ENCODE results near the gene FLT1.

The FLT1 gene, protein sequence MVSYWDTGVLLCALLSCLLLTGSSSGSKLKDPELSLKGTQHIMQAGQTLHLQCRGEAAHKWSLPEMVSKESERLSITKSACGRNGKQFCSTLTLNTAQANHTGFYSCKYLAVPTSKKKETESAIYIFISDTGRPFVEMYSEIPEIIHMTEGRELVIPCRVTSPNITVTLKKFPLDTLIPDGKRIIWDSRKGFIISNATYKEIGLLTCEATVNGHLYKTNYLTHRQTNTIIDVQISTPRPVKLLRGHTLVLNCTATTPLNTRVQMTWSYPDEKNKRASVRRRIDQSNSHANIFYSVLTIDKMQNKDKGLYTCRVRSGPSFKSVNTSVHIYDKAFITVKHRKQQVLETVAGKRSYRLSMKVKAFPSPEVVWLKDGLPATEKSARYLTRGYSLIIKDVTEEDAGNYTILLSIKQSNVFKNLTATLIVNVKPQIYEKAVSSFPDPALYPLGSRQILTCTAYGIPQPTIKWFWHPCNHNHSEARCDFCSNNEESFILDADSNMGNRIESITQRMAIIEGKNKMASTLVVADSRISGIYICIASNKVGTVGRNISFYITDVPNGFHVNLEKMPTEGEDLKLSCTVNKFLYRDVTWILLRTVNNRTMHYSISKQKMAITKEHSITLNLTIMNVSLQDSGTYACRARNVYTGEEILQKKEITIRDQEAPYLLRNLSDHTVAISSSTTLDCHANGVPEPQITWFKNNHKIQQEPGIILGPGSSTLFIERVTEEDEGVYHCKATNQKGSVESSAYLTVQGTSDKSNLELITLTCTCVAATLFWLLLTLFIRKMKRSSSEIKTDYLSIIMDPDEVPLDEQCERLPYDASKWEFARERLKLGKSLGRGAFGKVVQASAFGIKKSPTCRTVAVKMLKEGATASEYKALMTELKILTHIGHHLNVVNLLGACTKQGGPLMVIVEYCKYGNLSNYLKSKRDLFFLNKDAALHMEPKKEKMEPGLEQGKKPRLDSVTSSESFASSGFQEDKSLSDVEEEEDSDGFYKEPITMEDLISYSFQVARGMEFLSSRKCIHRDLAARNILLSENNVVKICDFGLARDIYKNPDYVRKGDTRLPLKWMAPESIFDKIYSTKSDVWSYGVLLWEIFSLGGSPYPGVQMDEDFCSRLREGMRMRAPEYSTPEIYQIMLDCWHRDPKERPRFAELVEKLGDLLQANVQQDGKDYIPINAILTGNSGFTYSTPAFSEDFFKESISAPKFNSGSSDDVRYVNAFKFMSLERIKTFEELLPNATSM (N-terminal part only)

DNA sequence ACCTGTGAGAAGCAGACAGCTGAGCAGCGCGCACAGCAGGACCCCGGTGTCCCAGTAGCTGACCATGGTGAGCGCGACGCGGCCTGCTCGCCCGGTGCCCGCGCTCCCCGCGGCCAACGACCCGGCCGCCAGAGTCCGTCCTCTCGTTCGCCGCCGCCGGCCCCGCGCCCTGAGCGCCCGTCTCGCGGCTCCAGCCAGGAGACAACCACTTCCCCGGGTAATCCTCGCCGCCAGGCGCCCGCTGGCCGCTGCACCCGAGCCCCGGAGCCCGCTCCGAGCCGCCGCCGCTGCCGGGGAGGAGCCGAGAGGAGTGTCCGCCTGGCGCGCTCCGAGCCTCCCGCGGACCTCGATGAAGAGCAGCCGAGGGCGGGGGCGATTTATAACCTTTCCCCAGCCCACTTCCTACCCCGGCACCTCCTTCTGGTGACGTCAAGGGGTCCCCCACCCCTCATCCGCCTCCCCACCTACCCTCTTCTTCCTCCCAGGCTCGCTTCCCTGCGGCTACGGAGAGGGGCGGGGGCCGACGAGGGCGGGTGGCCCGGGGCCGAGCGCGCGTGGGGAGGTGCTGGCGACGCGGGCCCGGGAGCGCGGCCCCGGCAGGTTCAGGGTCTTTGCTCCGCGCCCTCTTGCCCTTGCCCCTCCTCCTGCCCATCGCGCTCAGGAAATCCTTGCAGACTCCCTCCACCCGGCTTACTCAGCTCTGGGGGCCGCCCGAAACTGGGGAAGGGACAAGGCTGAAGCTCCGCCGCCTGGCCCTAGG is at the start of gene FLT1:
TSS of gene FLT1 (minus strand) at position 351 of the 760 bp plus-strand sequence. CDS start at position 66, 285 bp downstream.
- peak; percentile 52 for DNase-seq

DNA sequence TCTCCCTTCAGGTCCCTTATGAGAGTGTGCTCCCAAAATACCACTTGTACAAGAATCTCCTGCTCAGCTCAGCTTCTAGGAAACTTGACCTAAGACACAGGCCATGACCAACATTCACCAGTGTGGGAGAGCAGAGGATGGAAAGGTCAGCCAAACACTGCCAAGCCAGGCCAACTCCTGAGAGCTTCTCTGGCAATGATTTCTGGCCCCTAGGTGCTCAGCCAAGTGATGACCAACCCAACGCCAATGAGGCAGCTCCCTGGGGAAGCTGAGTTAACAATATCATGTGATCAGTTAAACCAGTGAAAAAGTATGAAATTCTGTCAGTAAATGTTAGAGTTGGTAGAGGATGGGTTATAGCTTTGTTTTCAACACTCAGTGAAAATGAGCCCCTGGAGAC is 49.1 kb upstream of the FLT1 start:
- DNase-seq: no peak

DNA sequence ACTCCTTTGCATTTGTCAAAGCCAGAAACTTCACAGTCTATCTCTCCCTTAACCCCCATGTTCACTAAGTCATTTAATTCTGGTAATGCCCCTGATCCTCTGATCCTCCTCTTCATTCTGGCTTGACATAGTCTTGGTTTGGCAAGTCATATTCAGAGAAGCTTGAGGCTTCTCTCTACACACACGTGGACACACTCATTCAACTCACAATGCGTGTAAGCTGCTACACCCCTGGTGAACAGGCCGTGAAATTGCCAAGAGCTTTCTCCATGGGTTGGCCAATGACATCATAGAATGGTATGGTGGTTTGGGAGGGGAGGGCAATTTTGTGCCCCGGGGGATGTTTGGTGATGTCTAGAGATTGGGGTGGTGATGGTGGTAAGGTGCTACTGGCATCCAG is 47.9 kb upstream of the FLT1 start:
- DNase-seq: no peak

DNA sequence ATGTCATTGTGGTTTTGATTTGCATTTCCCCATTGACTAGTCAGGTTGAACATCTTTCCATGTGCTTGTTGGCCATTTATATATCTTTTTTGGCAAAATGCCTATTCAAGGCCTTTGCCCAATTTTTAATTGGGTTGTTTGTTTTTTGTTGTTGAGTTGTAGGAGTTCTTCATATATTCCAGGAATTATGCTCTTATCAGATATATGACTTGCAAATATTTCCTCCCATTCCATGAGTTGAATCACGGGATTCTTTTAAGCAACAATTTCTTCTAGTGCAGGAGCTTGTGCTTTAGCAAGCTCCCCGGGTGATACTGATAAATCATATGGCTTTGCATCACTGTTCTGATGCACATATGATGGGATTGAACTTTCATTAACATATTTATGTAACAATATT is 47.0 kb upstream of the FLT1 start:
- DNase-seq: peak; percentile 37

DNA sequence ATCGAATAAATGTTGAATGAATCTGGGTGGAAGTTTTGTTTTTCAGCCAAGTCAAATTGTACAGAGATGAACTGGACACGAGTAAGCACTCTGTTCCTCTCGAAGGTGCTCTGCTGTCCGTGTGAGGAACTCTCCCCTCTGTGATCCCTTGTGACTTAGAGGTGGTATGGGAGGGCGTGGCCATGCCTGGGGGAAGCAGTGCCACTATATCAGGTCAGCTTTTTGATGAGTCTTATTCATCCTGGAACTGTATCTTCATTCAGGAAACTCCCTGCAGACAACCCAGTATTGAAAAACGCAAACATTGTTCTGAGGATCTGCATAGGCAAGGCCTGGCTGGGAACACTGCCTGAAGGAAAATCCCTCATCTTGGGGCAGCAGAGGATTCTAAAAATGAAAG is 45.7 kb upstream of the FLT1 start:
- DNase-seq: no peak

DNA sequence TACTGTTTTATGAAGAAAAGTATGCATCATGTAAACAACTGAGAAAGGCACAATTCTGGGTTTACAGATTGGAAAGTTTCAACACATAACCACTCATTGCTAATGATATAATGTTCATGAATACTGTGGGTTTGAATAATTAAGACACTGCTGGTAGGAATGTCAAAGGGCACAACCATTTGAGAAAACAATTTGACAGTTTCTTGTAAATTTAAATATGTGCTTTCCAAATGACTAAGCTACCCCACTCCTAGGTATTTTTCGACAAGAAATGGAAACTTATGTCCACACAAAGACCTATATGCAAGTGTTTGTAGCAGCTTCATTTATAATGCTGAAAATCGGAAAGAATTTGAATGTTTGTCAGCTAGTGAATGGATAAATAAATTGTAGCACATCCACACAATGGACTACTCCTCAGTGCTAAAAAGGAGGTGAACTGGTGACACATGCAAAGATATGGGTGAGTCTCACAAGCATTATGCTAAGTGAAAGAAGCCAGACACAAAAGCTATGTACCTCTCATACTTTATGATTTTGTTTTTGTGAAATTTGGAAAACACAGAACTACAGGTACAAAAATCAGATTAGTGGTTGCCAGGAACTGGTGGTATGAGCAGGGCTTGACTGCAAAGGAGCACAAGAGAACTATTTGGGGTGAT is 44.8 kb upstream of the FLT1 start:
- DNase-seq: no peak

DNA sequence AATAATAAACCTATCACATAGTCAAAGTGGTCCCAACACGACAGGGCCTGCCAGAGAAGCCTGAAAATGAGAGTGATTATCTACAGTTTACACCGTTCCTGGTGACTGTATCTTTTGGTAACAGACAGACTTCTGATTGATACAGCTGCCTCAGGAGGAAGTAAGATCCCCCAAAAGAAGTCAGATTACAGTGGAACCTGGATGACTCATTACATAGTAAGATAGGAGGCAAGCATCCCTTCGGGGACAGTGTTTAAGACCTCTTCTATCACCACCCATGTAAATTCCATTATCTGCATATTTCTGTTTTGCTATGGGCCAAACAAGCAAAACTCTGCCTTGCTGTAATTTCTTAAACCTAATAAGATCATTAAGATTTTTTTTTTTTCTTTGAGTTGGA is 44.0 kb upstream of the FLT1 start:
- DNase-seq: no peak

DNA sequence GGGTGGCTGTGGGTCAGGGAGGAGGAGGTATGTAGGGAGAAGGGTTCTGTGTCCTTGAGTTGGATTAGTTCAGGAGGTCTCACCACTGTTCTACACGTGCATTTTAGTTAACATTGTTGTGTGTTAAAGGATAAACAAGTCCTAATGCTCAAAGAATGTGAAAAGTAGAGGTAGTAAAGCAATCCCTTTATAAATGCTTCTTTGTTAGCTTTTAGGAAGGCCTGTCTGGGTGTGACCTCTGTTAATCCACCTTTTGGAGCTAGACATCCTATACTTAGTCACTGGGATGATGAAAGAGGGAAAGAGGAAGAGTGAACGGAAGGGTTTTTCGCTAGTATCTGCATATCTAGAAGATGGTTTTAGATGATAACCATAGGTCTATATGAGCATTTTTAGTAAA is 42.2 kb upstream of the FLT1 start:
- no peak for DNase-seq

DNA sequence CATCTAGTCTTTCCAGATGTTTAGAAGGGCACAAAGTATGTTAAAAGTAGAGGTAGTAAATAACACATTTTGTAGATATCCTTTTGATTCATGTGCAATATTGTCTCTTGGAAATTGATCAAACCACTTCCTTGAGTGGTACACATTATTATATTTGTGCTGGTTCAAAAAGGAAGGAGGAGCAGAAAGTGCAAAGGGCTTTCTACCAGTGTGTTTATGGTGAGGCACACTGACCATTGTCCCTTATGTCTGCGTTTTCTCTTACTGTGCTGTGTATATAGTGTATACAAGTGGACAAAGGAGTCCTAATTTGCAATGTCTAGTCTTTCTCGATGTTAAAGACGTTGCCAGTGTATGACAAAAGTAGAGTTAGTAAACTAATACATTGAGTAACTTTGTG is 41.4 kb upstream of the FLT1 start:
- no peak for DNase-seq

DNA sequence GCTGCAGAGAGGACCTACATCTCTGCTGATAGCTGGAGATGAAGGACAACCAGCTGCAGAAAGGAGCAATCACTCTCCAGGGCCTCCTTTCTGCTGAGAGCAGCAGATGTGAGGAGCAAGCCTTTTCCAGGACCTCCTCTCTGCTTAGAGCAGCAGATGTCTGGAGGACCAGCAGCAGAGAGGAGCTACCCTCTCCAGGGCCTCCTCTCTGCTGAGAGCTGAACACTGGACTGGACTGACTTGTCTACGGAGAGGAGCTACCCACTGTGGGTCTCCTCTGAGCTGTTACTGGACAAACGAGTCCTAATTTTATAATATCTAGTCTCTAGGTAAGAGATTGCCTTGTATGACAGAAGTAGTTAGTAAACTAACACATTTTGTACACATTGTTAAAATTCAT is 40.8 kb upstream of the FLT1 start:
- no peak for DNase-seq

DNA sequence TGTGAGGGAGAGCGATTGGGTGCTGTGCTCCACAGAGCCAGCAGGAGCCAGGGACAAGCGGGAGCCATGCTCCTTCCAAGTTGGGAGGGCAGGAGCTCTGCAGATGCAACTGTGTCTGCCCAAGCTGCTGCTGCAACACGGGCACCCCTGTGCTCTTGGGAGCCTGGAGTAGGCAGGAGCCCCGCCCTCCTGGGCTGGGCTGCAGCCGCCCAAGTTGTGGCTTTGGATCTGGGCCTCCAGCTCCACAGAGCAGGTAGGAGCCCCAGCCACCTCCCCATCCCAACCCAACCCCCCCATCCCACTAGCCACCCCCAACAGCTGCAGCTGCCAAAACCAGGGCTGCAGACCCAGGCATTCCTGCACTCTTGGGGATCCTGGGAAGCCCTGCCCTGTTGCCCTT is 39.9 kb upstream of the FLT1 start:
- no peak for DNase-seq

DNA sequence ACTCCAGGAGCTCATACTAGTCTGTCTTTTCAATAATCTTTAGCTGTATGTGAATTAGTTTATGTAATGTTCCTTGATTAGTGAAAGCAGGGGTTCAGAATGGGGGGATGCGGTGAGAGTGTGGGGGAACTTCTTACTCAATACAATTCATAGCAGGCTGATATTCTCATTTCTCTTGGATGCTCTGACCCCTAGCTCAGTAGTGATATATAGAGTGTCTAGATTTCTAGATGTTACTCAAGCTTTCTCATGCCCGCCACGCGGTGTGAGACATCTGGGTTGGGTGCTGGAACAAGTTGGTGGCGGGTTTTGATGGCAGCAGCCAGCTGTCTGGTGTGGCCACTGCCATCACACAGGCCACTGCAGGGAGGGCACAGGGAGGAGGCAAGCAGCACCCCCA is 39.3 kb upstream of the FLT1 start:
- no peak for DNase-seq

DNA sequence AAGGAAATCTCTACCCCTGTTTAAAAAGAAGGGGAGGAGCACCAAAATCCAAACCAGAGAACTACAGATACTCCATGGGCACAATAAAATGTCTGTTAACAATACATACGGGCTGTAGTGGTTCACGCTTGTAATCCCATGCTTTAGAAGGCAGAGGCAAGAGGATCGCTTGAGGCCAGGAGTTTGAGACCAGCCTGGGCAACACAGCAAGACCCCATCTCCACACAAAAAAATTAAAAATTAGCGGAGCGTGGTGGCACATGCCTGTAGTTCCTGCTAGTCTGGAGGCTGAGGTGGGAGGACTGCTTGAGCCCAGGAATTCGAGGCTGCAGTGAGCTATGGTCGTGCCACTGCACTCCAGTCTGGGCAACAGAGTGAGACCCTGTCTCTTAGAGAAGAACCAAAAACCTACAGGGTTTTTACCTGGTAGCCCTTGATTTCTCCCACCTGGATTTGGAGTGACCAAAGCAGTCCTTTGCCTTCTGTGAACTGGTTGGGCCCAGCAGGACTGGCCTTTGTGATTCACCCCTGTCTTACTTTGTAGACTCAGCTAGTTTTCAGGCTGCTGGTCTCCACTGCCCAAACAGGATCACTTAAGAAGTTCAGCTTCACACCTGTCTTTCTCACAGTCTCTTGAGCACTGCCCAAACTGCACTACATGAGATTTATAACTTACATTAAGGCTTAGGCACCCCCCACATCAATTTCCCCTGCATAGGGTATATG is 38.7 kb upstream of the FLT1 start:
- no peak for DNase-seq

DNA sequence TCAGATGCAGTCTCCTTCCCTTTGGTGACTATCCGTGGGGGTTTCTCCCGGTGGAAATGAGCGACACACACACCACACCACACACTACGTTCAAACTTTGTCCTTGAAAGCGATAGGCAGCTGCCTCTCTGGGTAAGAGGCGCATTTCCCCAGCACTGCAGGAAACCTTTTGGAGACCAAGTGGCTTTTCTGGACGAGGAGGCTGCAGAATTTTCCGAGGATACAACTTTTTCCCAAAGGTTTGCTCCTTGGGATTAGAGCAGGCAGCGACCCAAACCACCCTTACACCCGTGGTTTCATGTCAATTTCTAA is 38.2 kb upstream of the FLT1 start:
- no peak for DNase-seq

DNA sequence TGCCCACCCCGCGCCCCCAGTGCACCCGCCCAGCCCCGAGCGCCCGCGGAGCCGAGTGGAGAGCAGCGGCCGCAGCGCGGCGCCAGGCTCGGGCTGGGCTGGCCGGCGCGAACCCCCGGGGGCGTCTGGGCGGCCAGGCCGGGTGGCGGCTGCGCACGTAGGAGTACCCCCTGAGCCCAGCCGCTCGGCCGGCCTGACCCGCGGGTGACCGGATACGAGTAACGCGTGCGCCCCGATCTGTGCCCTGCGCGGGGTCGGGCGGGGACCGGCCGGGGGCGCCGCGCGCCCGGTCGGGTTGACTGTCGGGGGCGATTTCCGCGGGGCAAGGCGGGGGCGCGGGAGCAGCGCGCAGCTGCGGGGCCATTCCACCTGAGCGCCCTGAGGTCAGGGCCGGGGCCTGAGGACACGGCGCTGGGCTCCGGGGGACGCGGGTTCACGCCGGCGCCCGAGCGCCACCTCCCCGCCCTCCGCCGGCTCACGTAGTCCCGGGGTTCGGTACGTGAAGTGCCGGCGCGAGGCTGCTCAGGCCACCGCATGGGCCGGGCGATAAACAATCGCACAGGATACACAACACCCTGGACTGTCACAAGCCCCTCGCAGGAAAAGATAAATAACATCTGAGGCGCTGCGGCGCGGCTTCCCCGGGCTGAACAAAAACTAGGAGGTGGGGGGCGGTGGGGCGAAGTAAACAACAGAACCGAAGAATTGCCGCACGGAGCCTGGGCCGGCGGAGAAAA is 37.6 kb upstream of the FLT1 start:
- DNase-seq: no peak

DNA sequence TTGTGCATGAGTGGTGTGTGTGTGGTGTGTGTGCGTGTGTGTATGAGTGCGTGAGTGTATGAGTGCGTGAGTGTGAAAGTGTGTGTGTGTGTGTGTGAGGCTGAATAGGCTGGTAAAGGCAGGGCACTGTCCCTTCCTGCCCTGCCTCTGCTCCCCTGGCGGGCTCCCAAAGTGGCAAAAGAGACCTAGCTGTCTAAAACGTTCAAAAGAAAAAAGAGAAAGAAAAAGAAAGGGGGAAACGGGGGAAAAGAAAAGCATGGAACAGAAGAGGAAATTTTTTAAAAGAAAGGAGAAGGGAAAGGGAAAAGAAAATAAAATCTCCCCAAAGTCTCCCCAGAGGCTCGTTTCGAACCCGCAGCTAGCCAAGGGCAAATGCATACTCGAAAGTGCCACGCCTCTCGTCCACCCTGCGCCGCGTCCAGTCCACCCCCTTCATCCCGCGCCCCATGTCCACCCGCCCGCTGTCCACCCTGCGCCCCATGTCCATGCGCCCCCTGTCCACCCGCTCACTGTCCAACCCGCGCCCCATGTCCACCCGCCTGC is 37.0 kb upstream of the FLT1 start:
- no peak for DNase-seq

DNA sequence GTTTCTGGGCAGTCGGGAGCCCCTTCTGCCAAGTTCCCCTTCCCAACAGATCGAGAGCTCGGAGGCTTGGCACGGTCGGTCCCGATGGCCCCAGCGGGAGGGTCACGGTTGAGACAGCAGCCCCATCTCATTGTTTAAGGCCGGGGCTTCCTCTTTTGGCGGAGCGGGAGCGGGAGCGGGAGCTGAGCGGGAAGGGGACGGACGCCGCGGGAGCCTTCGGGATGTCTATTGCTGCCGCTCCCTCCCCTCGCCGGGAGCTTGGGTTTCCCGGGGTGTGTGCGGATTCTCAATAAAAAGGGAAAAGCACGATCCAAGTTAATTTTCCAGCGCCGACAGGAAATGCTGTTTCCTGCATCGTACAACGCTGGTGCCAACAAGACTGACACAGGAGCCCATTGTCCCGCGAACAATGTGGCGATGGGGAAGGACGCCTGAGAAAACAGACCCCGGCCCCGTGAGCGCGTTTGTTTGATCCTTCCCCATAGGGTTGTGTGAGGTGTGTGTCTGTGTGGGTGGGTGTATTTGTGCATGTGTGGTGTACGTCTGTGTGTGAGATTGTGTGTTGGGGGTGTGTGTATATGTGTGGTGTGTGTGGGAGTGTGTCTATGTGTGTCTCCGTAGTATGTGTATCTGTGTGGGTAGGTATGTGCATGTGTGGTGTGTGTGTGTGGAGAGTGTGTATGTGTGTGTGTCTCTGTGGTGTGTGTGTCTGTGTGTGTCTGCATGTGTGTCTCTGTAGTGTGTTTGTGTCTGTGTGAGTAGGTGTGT is 36.3 kb upstream of the FLT1 start:
- DNase-seq: peak; percentile 61

DNA sequence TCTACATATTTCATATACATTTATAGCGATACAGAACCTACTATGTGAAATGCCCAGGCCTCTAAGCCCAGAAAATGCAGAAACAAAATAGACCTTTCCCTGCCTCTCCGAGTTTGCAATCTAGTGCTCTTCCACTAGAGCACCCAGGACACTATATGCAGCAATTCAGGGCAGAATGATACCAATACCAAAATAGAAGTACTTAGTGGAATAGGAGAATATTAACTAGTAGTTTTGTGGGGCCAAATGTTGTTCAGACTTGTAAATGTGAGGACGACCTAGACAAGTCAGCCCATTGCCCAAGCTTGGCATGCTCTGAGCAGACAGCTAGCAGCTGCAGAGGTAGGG is 35.8 kb upstream of the FLT1 start:
- DNase-seq: peak; percentile 87

DNA sequence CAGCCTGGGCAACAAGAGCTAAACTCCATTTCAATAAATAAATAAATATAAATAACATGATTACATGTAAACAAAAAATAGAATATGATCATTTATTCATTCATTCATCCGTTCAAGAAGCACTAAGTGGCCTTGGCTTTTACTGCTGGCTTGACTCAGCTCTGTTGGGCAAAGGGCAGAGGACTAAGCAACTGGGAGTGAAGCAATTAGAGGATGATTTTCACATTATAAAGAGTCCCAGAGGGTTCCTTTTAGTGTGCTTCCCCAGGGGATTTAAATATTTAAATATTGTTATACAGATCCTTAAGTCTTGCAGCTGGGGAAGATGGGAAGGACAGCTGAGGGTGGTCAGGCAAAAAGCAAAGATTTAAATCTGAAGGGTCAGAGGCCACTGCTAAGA is 34.9 kb upstream of the FLT1 start:
- DNase-seq: peak; percentile 51

DNA sequence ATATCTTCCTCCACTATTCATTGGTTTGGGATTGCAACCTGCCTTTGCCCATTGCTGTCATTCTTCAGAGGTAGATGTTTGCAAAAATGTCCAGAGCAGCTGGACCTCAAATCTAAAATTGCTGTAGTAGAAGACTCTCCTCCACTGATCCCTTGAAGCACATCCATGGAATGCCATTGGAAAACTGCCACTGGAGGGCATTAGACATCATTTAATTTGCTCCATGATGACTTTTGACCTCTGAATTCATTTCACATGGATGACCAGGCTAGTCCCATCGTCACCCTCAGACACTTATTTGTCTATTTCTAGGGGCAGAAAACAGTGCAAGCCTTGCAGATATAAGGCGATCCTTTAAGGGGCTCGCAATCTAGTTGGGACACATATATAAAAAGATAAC is 33.9 kb upstream of the FLT1 start:
- DNase-seq: no peak

Data from NCI-H526 treated with DMSO at 0.1 percent for 48 hours (cell line).